Keratinocyte (primary cell): ENCODE results near the gene GRIN2C. TPM values are rescaled to one million over a fixed set of nuclear protein-coding genes. Genes with fewer than 3 reads are reported as not detected.

Experiments used
- DNase-seq: peaks from one replicate; pipeline ENCODE4 v3.0.0-alpha.2; 2011; ENCODE audit warnings: low read depth, missing footprints, low spot score
- FAIRE-seq: peaks from 2 replicates; lab custom pipeline; 2011; peaks lifted over from hg19 to GRCh38; lab: Jason Lieb, UNC
- H2AFZ ChIP-seq: 2 replicates; pipeline ENCODE4 v1.6.0; 2012; ENCODE audit warnings: low read length, control low read depth, inconsistent platforms; ENCODE audit not compliant: control insufficient read depth
- H3K27ac ChIP-seq: 2 replicates; pipeline ENCODE4 v1.5.1; 2011; ENCODE audit warnings: low read length; ENCODE audit not compliant: control insufficient read depth, insufficient read depth
- H3K27me3 ChIP-seq: 3 replicates; pipeline ENCODE4 v1.6.0; 2011; ENCODE audit warnings: low read length; ENCODE audit not compliant: control insufficient read depth, insufficient read depth; ENCODE audit errors: extremely low read depth
- H3K36me3 ChIP-seq, 2 experiments: 2 replicates in 1 of 2; 3 replicates in 1 of 2; pipeline ENCODE4 v1.5.1; 2011; ENCODE audit warnings: low read length in 2 of 2, mild to moderate bottlenecking in 1 of 2; ENCODE audit not compliant: control insufficient read depth in 2 of 2, insufficient read depth in 2 of 2; ENCODE audit errors: extremely low read depth in 1 of 2
- H3K4me1 ChIP-seq: 3 replicates; pipeline ENCODE4 v1.5.1; 2011; ENCODE audit warnings: low read length; ENCODE audit not compliant: control insufficient read depth, insufficient read depth; ENCODE audit errors: extremely low read depth
- H3K4me2 ChIP-seq: 3 replicates; pipeline ENCODE4 v1.6.0; 2011; ENCODE audit warnings: low read depth, low read length; ENCODE audit not compliant: control insufficient read depth, insufficient read depth; ENCODE audit errors: extremely low read depth
- H3K4me3 ChIP-seq, 3 experiments: fragments of 200-600 bp in 1 of 3; sonication (generic) in 1 of 3; 2 replicates in 2 of 3; 3 replicates in 1 of 3; pipeline ENCODE4 v1.5.1; 2011 to 2016; ENCODE audit warnings: low read length in 3 of 3, mild to moderate bottlenecking in 3 of 3, control low read depth in 2 of 3, inconsistent platforms in 1 of 3, low read depth in 1 of 3, mixed read lengths in 1 of 3, mixed run types in 1 of 3, moderate library complexity in 1 of 3; ENCODE audit not compliant: control insufficient read depth in 2 of 3, insufficient read depth in 2 of 3; ENCODE audit errors: extremely low read depth in 1 of 3
- H3K79me2 ChIP-seq: 2 replicates; pipeline ENCODE4 v1.6.0; 2012; ENCODE audit warnings: low read length; ENCODE audit not compliant: control insufficient read depth, insufficient read depth
- H3K9ac ChIP-seq: 3 replicates; pipeline ENCODE4 v1.6.0; 2011; ENCODE audit warnings: low read length; ENCODE audit not compliant: control insufficient read depth, insufficient read depth; ENCODE audit errors: extremely low read depth
- H3K9me1 ChIP-seq: 3 replicates; pipeline ENCODE4 v1.6.0; 2011; ENCODE audit warnings: low read length; ENCODE audit not compliant: control insufficient read depth, insufficient read depth; ENCODE audit errors: extremely low read depth
- H3K9me3 ChIP-seq: 2 replicates; pipeline ENCODE4 v1.5.1; 2012; ENCODE audit warnings: low read depth, low read length; ENCODE audit not compliant: control insufficient read depth
- H4K20me1 ChIP-seq: 3 replicates; pipeline ENCODE4 v1.6.0; 2011; ENCODE audit warnings: low read length; ENCODE audit not compliant: control insufficient read depth, insufficient read depth; ENCODE audit errors: extremely low read depth
- EZH2 ChIP-seq: IDR thresholded peaks from one replicate; pipeline ENCODE4 v1.6.1; 2012; ENCODE audit warnings: inconsistent platforms, mild to moderate bottlenecking, low read length, moderate library complexity
- dilution Hi-C: fragments of 300-500 bp; cut with MboI; formaldehyde crosslinking; loops from one replicate; pipeline ENCODE4 v1.7.0; 2020; ENCODE audit warnings: low sequenced_read_pairs; ENCODE audit not compliant: extremely low pct_ligation_motif_present
- polyA plus RNA-seq, 5 experiments: library from polyadenylated mRNA; depleted of rRNA in 3 of 5; stranded (reverse) in 3 of 5; stranded (forward) in 1 of 5; unstranded in 1 of 5; fragments of >200 nt; gene quantifications; 1 replicate in 1 of 5; 2 replicates in 3 of 5; 3 replicates in 1 of 5; pipeline versions ENCODE4 v1.2.1 to v1.2.3, GENCODE V29; 2011 to 2012; ENCODE audit warnings: missing spikeins in 2 of 5, low read depth in 1 of 5, low replicate concordance in 1 of 5
- TF ChIP-seq, protein P1 (sequence below), 3 experiments: IDR thresholded peaks in 1 of 3; conservative IDR thresholded peaks in 1 of 3; optimal IDR thresholded peaks in 1 of 3; 2 replicates in 2 of 3; 3 replicates in 1 of 3; pipeline versions ENCODE3 to v1.5.1; 2011; ENCODE audit warnings: low read length in 3 of 3, mild to moderate bottlenecking in 3 of 3, moderate library complexity in 2 of 3, control low read depth in 1 of 3, inconsistent platforms in 1 of 3; ENCODE audit not compliant: insufficient read depth in 2 of 3; ENCODE audit errors: extremely low read depth in 1 of 3

GRIN2C gene
- polyA plus RNA-seq, 1 donor (not counting 4 experiments of a cell fraction or from before 2014, with no cell fraction given), result not detected

DNA sequence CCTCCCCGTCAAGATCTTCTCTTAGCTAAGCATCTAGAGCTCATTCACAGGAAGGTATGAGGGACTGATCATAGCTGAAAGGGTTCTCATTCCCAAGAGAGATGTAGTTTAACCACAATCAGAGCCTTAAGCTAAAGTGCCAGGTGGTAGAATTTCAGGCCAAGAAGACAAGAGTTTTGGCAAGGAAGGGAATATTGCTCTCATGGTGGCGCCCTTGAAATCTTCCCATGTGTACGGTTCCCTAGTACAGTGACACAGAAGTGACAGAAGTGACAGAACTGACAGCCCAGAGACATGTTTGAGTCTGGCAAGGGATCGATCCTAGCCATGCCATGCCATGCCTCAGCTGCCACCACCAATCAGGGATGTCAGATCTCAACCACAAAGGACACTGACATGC lies 2.5 kb downstream of the GRIN2C start:
- Histone ChIP-seq H4K20me1 (peaks cover under 1% of the 10 kb centered on the region), H3K4me3 (no peak overlapping the region), H3K79me2 (no peaks in the 10 kb centered on the region), H3K9me3 (no peaks in the 10 kb centered on the region), H3K4me2 (no peak overlapping the region), H3K4me1 (peaks cover 5% of the 10 kb centered on the region), H3K9ac (no peak overlapping the region), H3K9me1 (no peaks in the 10 kb centered on the region), H2AFZ (no peak overlapping the region), H3K36me3 (no peaks in the 10 kb centered on the region), H3K27ac (no peak overlapping the region), H3K27me3 (peaks cover 87% of the 10 kb centered on the region)
- TF ChIP-seq, protein P1, sequence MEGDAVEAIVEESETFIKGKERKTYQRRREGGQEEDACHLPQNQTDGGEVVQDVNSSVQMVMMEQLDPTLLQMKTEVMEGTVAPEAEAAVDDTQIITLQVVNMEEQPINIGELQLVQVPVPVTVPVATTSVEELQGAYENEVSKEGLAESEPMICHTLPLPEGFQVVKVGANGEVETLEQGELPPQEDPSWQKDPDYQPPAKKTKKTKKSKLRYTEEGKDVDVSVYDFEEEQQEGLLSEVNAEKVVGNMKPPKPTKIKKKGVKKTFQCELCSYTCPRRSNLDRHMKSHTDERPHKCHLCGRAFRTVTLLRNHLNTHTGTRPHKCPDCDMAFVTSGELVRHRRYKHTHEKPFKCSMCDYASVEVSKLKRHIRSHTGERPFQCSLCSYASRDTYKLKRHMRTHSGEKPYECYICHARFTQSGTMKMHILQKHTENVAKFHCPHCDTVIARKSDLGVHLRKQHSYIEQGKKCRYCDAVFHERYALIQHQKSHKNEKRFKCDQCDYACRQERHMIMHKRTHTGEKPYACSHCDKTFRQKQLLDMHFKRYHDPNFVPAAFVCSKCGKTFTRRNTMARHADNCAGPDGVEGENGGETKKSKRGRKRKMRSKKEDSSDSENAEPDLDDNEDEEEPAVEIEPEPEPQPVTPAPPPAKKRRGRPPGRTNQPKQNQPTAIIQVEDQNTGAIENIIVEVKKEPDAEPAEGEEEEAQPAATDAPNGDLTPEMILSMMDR (optimal IDR thresholded peaks at IDR 0.05 in 1 of 3, IDR thresholded peaks at IDR 0.05 in 1 of 3, conservative IDR thresholded peaks at IDR 0.05 in 1 of 3; ENCODE audit: extremely low read depth in 1 of 3, insufficient read depth in 2 of 3, low read length in 3 of 3), result no peak
- TF ChIP-seq EZH2, result no peak
- dilution Hi-C loops, result no loop called here
- no peak for DNase-seq
- FAIRE-seq, result no peak

DNA sequence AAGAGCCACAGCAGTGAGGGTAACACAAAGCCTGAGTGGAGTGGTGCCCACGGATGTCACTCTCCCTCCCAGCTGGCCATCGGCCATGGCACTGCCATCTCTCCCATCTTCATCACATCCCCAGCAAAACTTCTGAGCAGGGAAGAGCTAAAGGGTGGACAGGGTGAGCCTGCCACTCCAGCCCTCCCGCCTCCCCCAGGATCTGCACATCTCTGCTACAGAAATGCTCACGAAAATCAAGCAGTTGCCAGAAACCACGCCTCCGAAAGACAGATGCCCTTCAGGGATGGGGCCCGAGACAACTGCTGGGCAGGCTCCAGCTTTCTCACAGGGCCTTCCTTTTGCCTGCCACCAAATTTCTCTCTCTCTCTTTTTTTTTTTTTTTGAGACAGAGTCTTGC lies 3.6 kb downstream of the GRIN2C start:
- H3K9ac ChIP-seq, result no peak overlapping the region
- H3K4me3 ChIP-seq, result no peak overlapping the region
- H3K9me3 ChIP-seq, result no peaks in the 10 kb centered on the region
- no peaks in the 10 kb centered on the region for H3K36me3 ChIP-seq
- H3K79me2 ChIP-seq, result no peaks in the 10 kb centered on the region
- no peak for TF ChIP-seq EZH2
- TF ChIP-seq, protein P1 (optimal IDR thresholded peaks at IDR 0.05 in 1 of 3, IDR thresholded peaks at IDR 0.05 in 1 of 3, conservative IDR thresholded peaks at IDR 0.05 in 1 of 3; ENCODE audit: extremely low read depth in 1 of 3, insufficient read depth in 2 of 3, low read length in 3 of 3), result no peak
- H3K4me2 ChIP-seq, result no peak overlapping the region
- no peaks in the 10 kb centered on the region for H3K9me1 ChIP-seq
- H3K4me1 ChIP-seq, result no peaks in the 10 kb centered on the region
- FAIRE-seq (no peak), DNase-seq (no peak)
- peaks cover 87% of the 10 kb centered on the region for H3K27me3 ChIP-seq
- dilution Hi-C loops, result no loop called here
- no peaks in the 10 kb centered on the region for H4K20me1 ChIP-seq
- H2AFZ ChIP-seq, result no peak overlapping the region
- H3K27ac ChIP-seq, result no peak overlapping the region
